ENCODE results near the gene INPP5F. TPM values are rescaled to one million over a fixed set of nuclear protein-coding genes. Genes with fewer than 3 reads are reported as not detected.

Gene INPP5F
- total and polyA plus RNA-seq, 10 donors = 6.0 to 16.2 (median 10.9) TPM

DNA sequence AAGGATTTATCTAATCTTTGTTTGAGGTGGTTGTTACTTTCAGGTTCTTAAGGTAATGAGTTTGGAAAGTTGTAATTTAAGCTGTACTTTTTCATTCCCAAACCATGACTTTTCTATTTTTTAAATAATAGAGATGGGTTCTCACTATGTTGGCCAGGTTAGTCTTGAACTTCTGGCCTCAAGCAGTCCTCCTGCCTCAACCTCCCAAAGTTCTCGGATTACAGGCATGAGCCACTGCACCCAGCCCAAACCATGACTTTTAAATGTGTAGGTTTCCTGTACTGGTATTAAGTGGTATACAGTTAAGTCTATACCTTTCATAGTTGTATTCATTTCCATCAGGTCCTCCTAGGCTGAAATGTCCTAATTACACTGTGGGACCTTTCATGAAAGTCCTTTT, 10.4 kb downstream of the INPP5F start:
- intact Hi-C loops (cut with DNase I; ENCODE audit: low total_unique reads) = no loop called here
- 92 to 100% (median 97%) methylated on average over 1 of the region's 1 CpG for WGBS, 5 donors
- H3K36me3 ChIP-seq = no peaks in the 10 kb centered on the region
- H3K27ac ChIP-seq = no peak overlapping the region
- H3K4me3 ChIP-seq = no peak overlapping the region
- H3K9me3 ChIP-seq = no peaks in the 10 kb centered on the region
- H3K4me1 ChIP-seq = peaks cover 5 to 36% (median 14%) of the 10 kb centered on the region in 6 donors
- no peaks in the 10 kb centered on the region for H3K27me3 ChIP-seq (replicated peaks in 1 of 7)
- DNase-seq = no peak
- no peak for TF ChIP-seq POLR2AphosphoS5 (IDR thresholded peaks at IDR 0.05)
- TF ChIP-seq POLR2A (IDR thresholded peaks at IDR 0.05) = no peak

DNA sequence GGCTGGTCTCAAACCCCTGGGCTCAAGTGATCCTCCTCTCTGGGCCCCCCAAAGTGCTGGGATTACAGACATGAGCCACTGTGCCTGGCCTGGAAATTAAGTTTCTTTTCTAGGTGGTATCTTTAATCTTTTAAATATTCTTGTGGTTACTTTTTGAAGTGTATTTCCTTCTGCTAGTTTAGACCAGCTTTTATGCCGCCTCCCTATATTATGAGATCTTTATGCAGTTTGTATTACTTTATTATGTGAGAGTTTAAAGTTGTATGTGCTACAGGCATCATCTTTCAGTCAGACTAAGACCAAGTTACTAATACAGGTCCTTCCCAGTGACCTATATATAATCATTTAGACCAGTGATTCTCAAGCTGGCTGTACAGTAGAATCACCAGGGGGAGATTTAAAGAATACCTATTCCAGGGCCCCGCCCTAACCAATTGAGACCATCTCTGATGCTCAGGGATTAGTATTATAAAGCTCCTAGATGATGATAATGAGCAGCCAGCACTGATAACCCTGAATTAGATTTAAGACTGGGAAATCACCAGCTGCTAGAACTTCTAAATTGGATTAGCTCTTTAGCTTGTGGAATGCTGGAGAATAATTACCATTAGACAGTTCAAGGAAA, 11.3 kb downstream of the INPP5F start:
- H3K27ac ChIP-seq = peak overlapping the region in 2 of 8 donors; percentile 2 to 44
- 78 to 91% (median 86%) methylated on average over 2 of the region's 2 CpGs for WGBS, 5 donors
- no peak overlapping the region for H3K4me3 ChIP-seq
- TF ChIP-seq CTCF (IDR thresholded peaks at IDR 0.05 in 8 of 11, conservative IDR thresholded peaks at IDR 0.05 in 3 of 11) = no peak
- no peak for TF ChIP-seq POLR2AphosphoS5 (IDR thresholded peaks at IDR 0.05)
- TF ChIP-seq POLR2A (IDR thresholded peaks at IDR 0.05) = no peak
- no peaks in the 10 kb centered on the region for H3K27me3 ChIP-seq (replicated peaks in 1 of 7)
- DNase-seq = no peak
- no peaks in the 10 kb centered on the region for H3K36me3 ChIP-seq
- intact Hi-C loops (cut with DNase I; ENCODE audit: low total_unique reads) = no loop called here
- peaks cover 5 to 36% (median 14%) of the 10 kb centered on the region in 6 donors for H3K4me1 ChIP-seq
- H3K9me3 ChIP-seq = no peaks in the 10 kb centered on the region

DNA sequence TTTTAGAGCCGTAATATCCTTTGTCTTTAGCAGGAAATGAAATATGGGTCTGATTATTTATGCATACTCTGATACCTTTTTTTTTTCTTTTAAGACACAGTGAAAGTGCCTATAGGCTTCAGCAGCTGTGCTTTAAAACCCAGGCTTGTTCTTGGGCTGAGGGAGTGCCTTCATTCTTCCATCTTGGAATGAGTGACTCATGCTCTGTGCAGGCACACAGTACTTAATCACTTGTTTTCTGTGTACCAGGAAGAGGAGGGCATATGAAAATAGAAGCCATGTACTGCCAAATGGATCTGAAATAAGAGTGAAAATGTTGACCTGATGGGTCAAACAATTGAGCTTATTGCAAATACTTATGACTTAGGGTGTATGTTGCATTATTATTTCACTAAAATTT, 12.0 kb downstream of the INPP5F start:
- 35 to 54% (median 49%) methylated on average over 1 of the region's 1 CpG for WGBS, 5 donors
- H3K4me1 ChIP-seq = peaks cover 5 to 37% (median 14%) of the 10 kb centered on the region in 6 donors
- no peak overlapping the region for H3K4me3 ChIP-seq
- H3K9me3 ChIP-seq = no peaks in the 10 kb centered on the region
- TF ChIP-seq CTCF (IDR thresholded peaks at IDR 0.05 in 8 of 11, conservative IDR thresholded peaks at IDR 0.05 in 3 of 11) = no peak
- TF ChIP-seq POLR2A (IDR thresholded peaks at IDR 0.05) = no peak
- TF ChIP-seq POLR2AphosphoS5 (IDR thresholded peaks at IDR 0.05) = no peak
- no peaks in the 10 kb centered on the region for H3K27me3 ChIP-seq (replicated peaks in 1 of 7)
- no peak for DNase-seq
- H3K27ac ChIP-seq = peak overlapping the region in 4 of 8 donors; percentile 2 to 44 (median 8)
- intact Hi-C loops (cut with DNase I; ENCODE audit: low total_unique reads) = no loop called here
- H3K36me3 ChIP-seq = no peaks in the 10 kb centered on the region

- Histone ChIP-seq H3K27me3 (replicated peaks in 1 of 7) (no peaks in the 10 kb centered on the region), H3K9me3 (no peaks in the 10 kb centered on the region), H3K27ac (no peak overlapping the region), H3K4me1 (peaks cover 5 to 49% (median 16%) of the 10 kb centered on the region in 6 donors), H3K36me3 (no peaks in the 10 kb centered on the region), H3K4me3 (no peak overlapping the region)
- WGBS, 5 donors = 83 to 96% (median 93%) methylated on average over 1 of the region's 1 CpG
- intact Hi-C loops (cut with DNase I; ENCODE audit: low total_unique reads) = no loop called here
- DNase-seq = no peak
- TF ChIP-seq CTCF (IDR thresholded peaks at IDR 0.05 in 8 of 11, conservative IDR thresholded peaks at IDR 0.05 in 3 of 11) = no peak
- no peak for TF ChIP-seq POLR2A (IDR thresholded peaks at IDR 0.05)
These were observed 13.1 kb downstream of the INPP5F start for GRCh38 chr10:119738962-119739361.

Measured in spleen (tissue), 11 donors.